ENCODE results near the gene GNGT2.

The GNGT2 gene

DNA sequence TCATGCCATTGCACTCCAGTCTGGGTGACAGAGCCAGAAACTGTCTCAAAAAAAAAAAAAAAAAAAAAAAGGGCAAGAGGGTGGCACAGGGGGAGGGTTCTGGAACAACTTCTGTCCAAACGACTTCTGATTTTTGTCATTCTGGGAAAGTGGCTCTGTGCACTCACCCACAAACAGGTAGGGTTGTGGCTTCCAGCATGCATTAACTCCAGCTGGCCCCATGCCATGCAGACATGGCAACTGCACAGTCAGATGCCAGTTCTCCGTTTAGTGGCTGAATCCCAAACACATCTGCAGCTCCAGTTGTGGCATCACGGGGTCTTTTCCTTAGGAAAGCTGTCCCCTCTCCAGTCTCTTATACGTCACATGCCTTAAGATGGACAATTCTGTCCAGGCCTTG lies 47.5 kb downstream of the GNGT2 start:
- DNase-seq, result no peak

GRCh38 chr17:49157784-49158183 lies 52.6 kb downstream of the GNGT2 start:
- DNase-seq, result no peak

- no peak for DNase-seq
Observed at GRCh38 chr17:49156256-49156655, 54.1 kb downstream of the GNGT2 start.

All from activated CD8-positive, alpha-beta memory T cell treated with anti-CD3 and anti-CD28 coated beads for 24 hours (primary cell).